HEK293 (cell line): ENCODE measurements around the gene TPD52L2.
"Not testable (repeated sequence)": the region's sequence is repeated elsewhere in the genome, so short reads cannot be mapped to it uniquely, and the experiment has no call there.

Experiments used
- CTCF ChIP-seq: fragments of 450-650 bp; formaldehyde crosslinking; IDR thresholded peaks from 2 replicates; pipeline ENCODE4 v1.5.1; 2016; ENCODE audit warnings: missing biosample characterization, missing genetic modification characterization
- YY1 ChIP-seq: fragments of 450-650 bp; formaldehyde crosslinking; IDR thresholded peaks from 2 replicates; pipeline ENCODE4 v1.5.1; 2018; ENCODE audit warnings: missing biosample characterization, missing genetic modification characterization
- ZFHX2 ChIP-seq: fragments of 450-650 bp; formaldehyde crosslinking; conservative IDR thresholded peaks from 2 replicates; pipeline ENCODE4 v1.5.1; 2016; ENCODE audit warnings: missing biosample characterization, missing genetic modification characterization
- ZIC2 ChIP-seq: fragments of 450-650 bp; formaldehyde crosslinking; IDR thresholded peaks from 2 replicates; pipeline ENCODE4 v1.5.1; 2016; ENCODE audit warnings: missing biosample characterization, missing genetic modification characterization
- ZNF23 ChIP-seq: fragments of 450-650 bp; formaldehyde crosslinking; IDR thresholded peaks from 2 replicates; pipeline ENCODE4 v1.5.1; 2016; ENCODE audit warnings: missing biosample characterization, missing genetic modification characterization, borderline replicate concordance
- ZNF501 ChIP-seq: fragments of 450-650 bp; formaldehyde crosslinking; IDR thresholded peaks from 2 replicates; pipeline ENCODE4 v1.5.1; 2016; ENCODE audit warnings: missing biosample characterization, missing genetic modification characterization
- ZNF561 ChIP-seq: fragments of 450-650 bp; IDR thresholded peaks from 2 replicates; pipeline ENCODE4 v1.5.1; 2018; ENCODE audit warnings: missing biosample characterization, missing genetic modification characterization, borderline replicate concordance
- ZNF629 ChIP-seq: fragments of 450-650 bp; formaldehyde crosslinking; IDR thresholded peaks from 2 replicates; pipeline ENCODE4 v1.5.1; 2017; ENCODE audit warnings: missing biosample characterization, missing genetic modification characterization
- ZNF701 ChIP-seq: fragments of 450-650 bp; formaldehyde crosslinking; IDR thresholded peaks from 2 replicates; pipeline ENCODE4 v1.5.1; 2016; ENCODE audit warnings: missing biosample characterization, missing genetic modification characterization
- ZNF76 ChIP-seq: fragments of 450-650 bp; formaldehyde crosslinking; IDR thresholded peaks from 2 replicates; pipeline ENCODE4; 2016; ENCODE audit warnings: low read depth, missing biosample characterization, missing genetic modification characterization, borderline replicate concordance

- not testable (repeated sequence) for TF ChIP-seq ZIC2 (tag by site-specific recombination); CTCF (tag by site-specific recombination); YY1; ZNF629 (tag by site-specific recombination); ZNF501 (tag by site-specific recombination); ZNF561 (tag by site-specific recombination); ZNF76 (tag by site-specific recombination); ZNF701 (tag by site-specific recombination); ZNF23 (tag by site-specific recombination); ZFHX2 (tag by site-specific recombination)
Measured at GRCh38 chr20:63916371-63916939, 51.4 kb downstream of the TPD52L2 start.
